ENCODE measurements around the gene CRTAC1. TPM values are rescaled to one million over a fixed set of nuclear protein-coding genes. Genes with fewer than 3 reads are reported as not detected.

CRTAC1 gene
- total and polyA plus RNA-seq, 12 donors: 0.22 to 12.4 (median 1.4) TPM

- Histone ChIP-seq H3K4me3 (no peak overlapping the region), H3K9me3 (no peaks in the 10 kb centered on the region), H3K36me3 (no peaks in the 10 kb centered on the region), H3K4me1 (peaks cover 0 to 15% (median 3%) of the 10 kb centered on the region in 9 donors), H3K27ac (no peak overlapping the region), H3K27me3 (peaks cover 0 to 24% (median 0%) of the 10 kb centered on the region in 7 donors)
- ATAC-seq (no peak), DNase-seq (no peak)
- intact Hi-C loops (cut with DNase I): no loop called here
- 91 to 94% methylated on average over 11 to 13 of the region's 13 CpGs for WGBS, 2 donors
- TF ChIP-seq CTCF (IDR thresholded peaks at IDR 0.05): no peak
Observed at GRCh38 chr10:97896756-97897358, 133.6 kb downstream of the CRTAC1 start.

- WGBS, 2 donors: 44 to 51% methylated on average over 9 of the region's 9 CpGs
- Histone ChIP-seq H3K9me3 (no peaks in the 10 kb centered on the region), H3K27ac (no peak overlapping the region), H3K27me3 (peaks cover 0 to 24% (median 0%) of the 10 kb centered on the region in 7 donors), H3K36me3 (no peaks in the 10 kb centered on the region), H3K4me1 (peaks cover 0 to 15% (median 3%) of the 10 kb centered on the region in 9 donors), H3K4me3 (no peak overlapping the region)
- TF ChIP-seq CTCF (IDR thresholded peaks at IDR 0.05): no peak
- peak in 1 of 2 donors; percentile 32 for DNase-seq
- intact Hi-C loops (cut with DNase I): no loop called here
- ATAC-seq: peak; percentile 59 to 89 (median 76)
Observed at GRCh38 chr10:97895915-97896314, 134.5 kb downstream of the CRTAC1 start.

- 89 to 90% methylated on average over 13 of the region's 13 CpGs for WGBS, 2 donors
- H3K4me3 ChIP-seq: no peak overlapping the region
- H3K4me1 ChIP-seq: peaks cover 0 to 15% (median 3%) of the 10 kb centered on the region in 9 donors
- H3K36me3 ChIP-seq: no peaks in the 10 kb centered on the region
- H3K9me3 ChIP-seq: no peaks in the 10 kb centered on the region
- intact Hi-C loops (cut with DNase I): no loop called here
- no peak overlapping the region for H3K27ac ChIP-seq
- DNase-seq (no peak), ATAC-seq (no peak)
- peaks cover 0 to 24% (median 0%) of the 10 kb centered on the region in 7 donors for H3K27me3 ChIP-seq
- no peak for TF ChIP-seq CTCF (IDR thresholded peaks at IDR 0.05)
Observed at GRCh38 chr10:97895084-97895483, 135.3 kb downstream of the CRTAC1 start.

GRCh38 chr10:97894092-97894491 is 136.3 kb downstream of the CRTAC1 start:
- H3K27ac ChIP-seq: no peak overlapping the region
- no peak overlapping the region for H3K4me3 ChIP-seq
- intact Hi-C loops (cut with DNase I): no loop called here
- H3K36me3 ChIP-seq: no peaks in the 10 kb centered on the region
- H3K9me3 ChIP-seq: no peaks in the 10 kb centered on the region
- 75 to 85% methylated on average over 3 of the region's 3 CpGs for WGBS, 2 donors
- no peak for TF ChIP-seq CTCF (IDR thresholded peaks at IDR 0.05)
- no peak for ATAC-seq
- DNase-seq: no peak
- H3K27me3 ChIP-seq: peaks cover 0 to 31% (median 0%) of the 10 kb centered on the region in 7 donors
- H3K4me1 ChIP-seq: peaks cover 0 to 15% (median 3%) of the 10 kb centered on the region in 9 donors
